H9 (cell line): ENCODE data around the gene MOCOS. TPM values are rescaled to one million over a fixed set of nuclear protein-coding genes. Genes with fewer than 3 reads are reported as not detected.

Source experiments
- DNase-seq: peaks from one replicate; pipeline ENCODE4 v3.0.0-alpha.2; 2017
- H2AFZ ChIP-seq: one replicate; pipeline ENCODE4 v1.6.1; 2013; ENCODE audit warnings: mild to moderate bottlenecking, low read length, control low read depth, moderate library complexity
- H2AK5ac ChIP-seq: 2 replicates; pipeline ENCODE4 v1.6.1; 2013; ENCODE audit warnings: low read length, control low read depth, mixed read lengths; ENCODE audit not compliant: insufficient read length
- H2BK120ac ChIP-seq: one replicate; pipeline ENCODE4 v1.6.1; 2013; ENCODE audit warnings: low read depth, mild to moderate bottlenecking, low read length, control low read depth, inconsistent platforms; ENCODE audit not compliant: poor library complexity, severe bottlenecking
- H2BK12ac ChIP-seq: 2 replicates; pipeline ENCODE4 v1.6.1; 2013; ENCODE audit warnings: low read length, control low read depth, mixed read lengths, low read depth; ENCODE audit not compliant: insufficient read length
- H2BK15ac ChIP-seq: 2 replicates; pipeline ENCODE4 v1.6.1; 2013; ENCODE audit warnings: low read depth, low read length, control low read depth
- H2BK20ac ChIP-seq: one replicate; pipeline ENCODE4 v1.6.1; 2013; ENCODE audit warnings: low read depth, mild to moderate bottlenecking, low read length, control low read depth, inconsistent platforms; ENCODE audit not compliant: poor library complexity, severe bottlenecking
- H2BK5ac ChIP-seq: 2 replicates; pipeline ENCODE4 v1.6.1; 2013; ENCODE audit warnings: low read length, control low read depth, mixed read lengths; ENCODE audit not compliant: insufficient read length
- H3K14ac ChIP-seq: 2 replicates; pipeline ENCODE4 v1.6.1; 2013; ENCODE audit warnings: low read length, control low read depth; ENCODE audit not compliant: insufficient read depth
- H3K18ac ChIP-seq: 2 replicates; pipeline ENCODE4 v1.6.1; 2013; ENCODE audit warnings: low read depth, mild to moderate bottlenecking, mixed read lengths, low read length, control low read depth; ENCODE audit not compliant: insufficient read length
- H3K23ac ChIP-seq: 2 replicates; pipeline ENCODE4 v1.6.1; 2013; ENCODE audit warnings: low read length, control low read depth, mixed read lengths, low read depth; ENCODE audit not compliant: insufficient read length
- H3K23me2 ChIP-seq: 2 replicates; pipeline ENCODE4 v1.6.1; 2013; ENCODE audit warnings: low read depth, mild to moderate bottlenecking, mixed read lengths, low read length, control low read depth; ENCODE audit not compliant: insufficient read length, poor library complexity, severe bottlenecking
- H3K27ac ChIP-seq: 2 replicates; pipeline ENCODE4 v1.5.1; 2013; ENCODE audit warnings: low read length, control low read depth, mixed read lengths, low read depth; ENCODE audit not compliant: insufficient read length
- H3K27me3 ChIP-seq: 2 replicates; pipeline ENCODE4 v1.6.1; 2013; ENCODE audit warnings: low read length, control low read depth, inconsistent platforms; ENCODE audit not compliant: insufficient read depth
- H3K4ac ChIP-seq: 2 replicates; pipeline ENCODE4 v1.6.1; 2013; ENCODE audit warnings: low read depth, mild to moderate bottlenecking, control low read depth, inconsistent platforms, low read length, moderate library complexity
- H3K4me1 ChIP-seq: 2 replicates; pipeline ENCODE4 v1.6.1; 2013; ENCODE audit warnings: low read length, control low read depth, inconsistent platforms; ENCODE audit not compliant: insufficient read depth
- H3K4me2 ChIP-seq: 2 replicates; pipeline ENCODE4 v1.6.1; 2013; ENCODE audit warnings: low read length, control low read depth, mixed read lengths; ENCODE audit not compliant: insufficient read length, insufficient read depth
- H3K56ac ChIP-seq: 2 replicates; pipeline ENCODE4 v1.6.1; 2013; ENCODE audit warnings: low read depth, mild to moderate bottlenecking, mixed read lengths, low read length, control low read depth; ENCODE audit not compliant: insufficient read length
- H3K79me1 ChIP-seq: 2 replicates; pipeline ENCODE4 v1.6.1; 2013; ENCODE audit warnings: low read depth, mild to moderate bottlenecking, moderate library complexity, low read length, control low read depth, inconsistent platforms; ENCODE audit not compliant: insufficient read depth, poor library complexity, severe bottlenecking
- H3K79me2 ChIP-seq: 2 replicates; pipeline ENCODE4 v1.6.1; 2013; ENCODE audit warnings: low read length, control low read depth, inconsistent platforms; ENCODE audit not compliant: insufficient read depth
- H3K9ac ChIP-seq: 2 replicates; pipeline ENCODE4 v1.6.1; 2013; ENCODE audit warnings: low read length, control low read depth, mixed read lengths; ENCODE audit not compliant: insufficient read length; ENCODE audit errors: extremely low read depth
- H3K9me3 ChIP-seq: one replicate; pipeline ENCODE4 v1.6.1; 2013; ENCODE audit warnings: low read depth, low read length, inconsistent platforms; ENCODE audit not compliant: control insufficient read depth
- H3T11ph ChIP-seq: one replicate; pipeline ENCODE4 v1.6.1; 2013; ENCODE audit warnings: mild to moderate bottlenecking, low read length, control low read depth, inconsistent platforms
- H4K20me1 ChIP-seq: one replicate; pipeline ENCODE4 v1.6.1; 2013; ENCODE audit not compliant: control insufficient read depth, insufficient read length, insufficient read depth
- H4K5ac ChIP-seq: 2 replicates; pipeline ENCODE4 v1.6.1; 2013; ENCODE audit warnings: low read depth, mild to moderate bottlenecking, mixed read lengths, low read length, control low read depth; ENCODE audit not compliant: insufficient read length
- H4K8ac ChIP-seq: replicated peaks from 2 replicates; pipeline ENCODE4 v1.6.1; 2013; ENCODE audit warnings: low read length, control low read depth, mixed read lengths, low read depth; ENCODE audit not compliant: insufficient read length
- H4K91ac ChIP-seq: 2 replicates; pipeline ENCODE4 v1.6.1; 2013; ENCODE audit warnings: low read depth, mild to moderate bottlenecking, moderate library complexity, mixed read lengths, low read length, control low read depth; ENCODE audit not compliant: insufficient read length
- H3K27ac Mint-ChIP-seq, 3 experiments: 2 replicates in 2 of 3; 3 replicates in 1 of 3; pipeline ENCODE4 v1.8.0; 2020 to 2021; ENCODE audit warnings: mixed read lengths in 3 of 3, mild to moderate bottlenecking in 1 of 3, moderate library complexity in 1 of 3
- H3K27me3 Mint-ChIP-seq: 2 replicates; pipeline ENCODE4 v1.8.0; 2021; ENCODE audit warnings: low read depth, mild to moderate bottlenecking, moderate library complexity, mixed read lengths
- H3K36me3 Mint-ChIP-seq, 3 experiments: 2 replicates in 2 of 3; 3 replicates in 1 of 3; pipeline ENCODE4 v1.8.0; 2020 to 2021; ENCODE audit warnings: low read depth in 3 of 3, mixed read lengths in 3 of 3; ENCODE audit not compliant: insufficient read depth in 1 of 3
- H3K4me1 Mint-ChIP-seq, 2 experiments: 2 replicates each; pipeline ENCODE4 v1.8.0; 2020; ENCODE audit warnings: mixed read lengths in 2 of 2
- H3K4me3 Mint-ChIP-seq, 2 experiments: 2 replicates in 1 of 2; 3 replicates in 1 of 2; pipeline ENCODE4 v1.8.0; 2020 to 2021; ENCODE audit warnings: mild to moderate bottlenecking in 2 of 2, mixed read lengths in 2 of 2, moderate library complexity in 1 of 2
- H3K9me3 Mint-ChIP-seq, 2 experiments: 2 replicates in 1 of 2; 3 replicates in 1 of 2; pipeline ENCODE4 v1.8.0; 2020; ENCODE audit warnings: mild to moderate bottlenecking in 2 of 2, mixed read lengths in 2 of 2, moderate library complexity in 1 of 2
- WGBS: extraction: QIAGEN DNeasy Blood & Tissue Kit; methylation state at CpG from one replicate; pipeline ENCODE4 v1.1.7; 2013; ENCODE audit warnings: missing lambda C conversion rate, low lambda C conversion rate, mixed read lengths; ENCODE audit not compliant: insufficient read length; ENCODE audit errors: extremely low coverage; 5-methylcytosine and 5-hydroxymethylcytosine counted together
- total RNA-seq: library from RNA; stranded (reverse); gene quantifications from 2 replicates; pipeline ENCODE4 v1.2.1, GENCODE V29; 2021
- TF ChIP-seq, protein P1 (sequence below): fragments of 200-600 bp; sonication (generic); conservative IDR thresholded peaks from 3 replicates; pipeline ENCODE4 v1.8.0; 2021; ENCODE audit warnings: antibody characterized with exemption, mild to moderate bottlenecking

The MOCOS gene
- total RNA-seq, 1 experiment from 2014 or later, result 6.0 TPM

DNA sequence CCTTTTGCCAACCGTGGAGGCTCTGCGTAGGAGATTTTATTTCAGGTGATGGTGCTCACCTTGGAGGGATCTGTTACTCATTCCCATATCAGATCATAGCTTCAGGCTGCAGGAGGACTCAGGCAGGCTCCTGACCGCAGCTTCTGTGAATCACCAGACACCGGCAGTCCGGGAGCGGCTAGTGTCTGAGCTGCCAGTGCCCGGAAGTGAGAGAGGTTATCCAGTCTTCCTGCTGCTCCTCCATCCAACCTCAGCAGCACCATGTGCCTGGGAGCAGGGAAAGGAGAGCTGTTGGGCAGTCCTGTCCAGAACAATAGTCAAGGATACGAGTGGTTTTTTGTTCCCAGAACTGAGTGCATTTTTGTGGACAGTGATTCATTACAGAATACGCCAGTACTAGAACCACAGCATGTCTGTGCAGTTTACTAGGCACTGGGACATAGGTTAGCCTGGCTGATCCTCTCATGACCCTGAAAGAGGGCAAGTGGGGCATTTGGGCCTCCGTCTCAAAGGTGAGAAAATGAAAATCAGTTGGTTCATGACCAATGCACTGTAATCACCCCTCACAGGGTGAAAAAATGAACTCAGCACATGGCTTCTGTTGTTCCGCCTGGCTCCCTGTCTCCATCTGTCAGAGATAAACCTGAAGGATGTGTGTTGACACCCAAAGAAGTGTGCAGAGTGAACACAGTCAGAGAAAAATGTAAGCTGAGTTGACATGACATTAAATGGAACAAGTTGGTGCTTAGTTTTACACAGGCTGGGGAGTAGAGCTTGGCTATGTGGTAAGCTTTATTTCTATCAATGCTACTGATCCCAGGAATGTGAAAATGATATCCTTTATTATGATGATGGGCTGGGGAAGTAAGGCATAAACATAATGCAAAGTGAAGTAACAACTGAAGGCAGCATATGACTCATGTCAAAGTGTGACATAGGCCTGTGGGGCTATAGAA lies 122.4 kb downstream of the MOCOS start:
- no peak overlapping the region for H2AFZ ChIP-seq

More for the DNA sequence above, 122.4 kb downstream of the MOCOS start:
- no peak overlapping the region for H3K4me2 ChIP-seq
- no peak overlapping the region for H4K91ac ChIP-seq
- no peak overlapping the region for H3K27ac ChIP-seq
- no peak overlapping the region for H4K5ac ChIP-seq
- no peaks in the 10 kb centered on the region for H3K9me3 ChIP-seq
- no CpG with 5 or more reads among the region's 11 CpGs for WGBS
- H2BK20ac ChIP-seq, result no peak overlapping the region
- peak; percentile 8 for DNase-seq
- H2BK12ac ChIP-seq, result no peak overlapping the region
- no peak overlapping the region for H2BK120ac ChIP-seq
- no peaks in the 10 kb centered on the region for H3K79me1 ChIP-seq
- no peak overlapping the region for H3K9ac ChIP-seq
- H3K4me1 ChIP-seq, result no peaks in the 10 kb centered on the region; the same call in 1 of the 2 replicates
- H4K20me1 ChIP-seq, result peaks cover 2% of the 10 kb centered on the region
- no peak overlapping the region for H3K14ac ChIP-seq
- H3K27me3 ChIP-seq, result no peaks in the 10 kb centered on the region
- TF ChIP-seq, protein P1, sequence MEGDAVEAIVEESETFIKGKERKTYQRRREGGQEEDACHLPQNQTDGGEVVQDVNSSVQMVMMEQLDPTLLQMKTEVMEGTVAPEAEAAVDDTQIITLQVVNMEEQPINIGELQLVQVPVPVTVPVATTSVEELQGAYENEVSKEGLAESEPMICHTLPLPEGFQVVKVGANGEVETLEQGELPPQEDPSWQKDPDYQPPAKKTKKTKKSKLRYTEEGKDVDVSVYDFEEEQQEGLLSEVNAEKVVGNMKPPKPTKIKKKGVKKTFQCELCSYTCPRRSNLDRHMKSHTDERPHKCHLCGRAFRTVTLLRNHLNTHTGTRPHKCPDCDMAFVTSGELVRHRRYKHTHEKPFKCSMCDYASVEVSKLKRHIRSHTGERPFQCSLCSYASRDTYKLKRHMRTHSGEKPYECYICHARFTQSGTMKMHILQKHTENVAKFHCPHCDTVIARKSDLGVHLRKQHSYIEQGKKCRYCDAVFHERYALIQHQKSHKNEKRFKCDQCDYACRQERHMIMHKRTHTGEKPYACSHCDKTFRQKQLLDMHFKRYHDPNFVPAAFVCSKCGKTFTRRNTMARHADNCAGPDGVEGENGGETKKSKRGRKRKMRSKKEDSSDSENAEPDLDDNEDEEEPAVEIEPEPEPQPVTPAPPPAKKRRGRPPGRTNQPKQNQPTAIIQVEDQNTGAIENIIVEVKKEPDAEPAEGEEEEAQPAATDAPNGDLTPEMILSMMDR, result no peak
- Mint-ChIP-seq H3K27ac (peak overlapping the region in 1 of 3 experiments; percentile 17; a peak in 1 of 7 replicates), H3K27me3 (peaks cover 16% of the 10 kb centered on the region), H3K36me3 (no peaks in the 10 kb centered on the region; a peak in 1 of 7 replicates), H3K9me3 (no peaks in the 10 kb centered on the region), H3K4me3 (no peak overlapping the region), H3K4me1 (peaks cover 28 to 36% of the 10 kb centered on the region in 2 experiments)
- no peak overlapping the region for H3T11ph ChIP-seq
- no peak overlapping the region for H3K56ac ChIP-seq
- H3K79me2 ChIP-seq, result no peaks in the 10 kb centered on the region
- no peak overlapping the region for H4K8ac ChIP-seq
- no peaks in the 10 kb centered on the region for H3K23me2 ChIP-seq
- no peak overlapping the region for H2AK5ac ChIP-seq
- no peak overlapping the region for H3K23ac ChIP-seq
- H3K18ac ChIP-seq, result no peak overlapping the region
- H2BK5ac ChIP-seq, result no peak overlapping the region
- no peak overlapping the region for H3K4ac ChIP-seq
- H2BK15ac ChIP-seq, result no peak overlapping the region
